ENCODE data around the gene PIP5K1C.

PIP5K1C gene

GRCh38 chr19:3612330-3612729 is 87.9 kb downstream of the PIP5K1C start:
- no peak for DNase-seq (ENCODE audit: low read depth in 2 of 2, low spot score in 1 of 2)

GRCh38 chr19:3611841-3612240 is 88.4 kb downstream of the PIP5K1C start:
- no peak for DNase-seq (ENCODE audit: low read depth in 2 of 2, low spot score in 1 of 2)

GRCh38 chr19:3610745-3611717 is 89.2 kb downstream of the PIP5K1C start:
- no peak for DNase-seq (ENCODE audit: low read depth in 2 of 2, low spot score in 1 of 2)

- DNase-seq (ENCODE audit: low read depth in 2 of 2, low spot score in 1 of 2) = no peak
Measured at GRCh38 chr19:3609779-3610719, 90.2 kb downstream of the PIP5K1C start.

GRCh38 chr19:3608750-3609322 is 91.4 kb downstream of the PIP5K1C start:
- DNase-seq (ENCODE audit: low read depth in 2 of 2, low spot score in 1 of 2) = no peak

GRCh38 chr19:3608079-3608641 is 92.1 kb downstream of the PIP5K1C start:
- no peak for DNase-seq (ENCODE audit: low read depth in 2 of 2, low spot score in 1 of 2)

- DNase-seq (ENCODE audit: low read depth in 2 of 2, low spot score in 1 of 2) = no peak
Measured at GRCh38 chr19:3607303-3608078, 92.8 kb downstream of the PIP5K1C start.

GRCh38 chr19:3606690-3607289 is 93.5 kb downstream of the PIP5K1C start, which contains the start of gene TBXA2R:
Gene TBXA2R, minus strand, starts transcription at chr19:3606875. Its CDS starts 6,241 bp downstream, at chr19:3600634.
- DNase-seq (ENCODE audit: low read depth in 2 of 2, low spot score in 1 of 2) = peak in 1 of 2 donors; percentile 21

GRCh38 chr19:3606174-3606689 is 94.0 kb downstream of the PIP5K1C start:
- DNase-seq (ENCODE audit: low read depth in 2 of 2, low spot score in 1 of 2) = no peak

- no peak for DNase-seq (ENCODE audit: low read depth in 2 of 2, low spot score in 1 of 2)
Measured at GRCh38 chr19:3605770-3606169, 94.5 kb downstream of the PIP5K1C start.

GRCh38 chr19:3605361-3605760 is 94.9 kb downstream of the PIP5K1C start:
- no peak for DNase-seq (ENCODE audit: low read depth in 2 of 2, low spot score in 1 of 2)

- DNase-seq (ENCODE audit: low read depth in 2 of 2, low spot score in 1 of 2) = no peak
Measured at GRCh38 chr19:3604987-3605343, 95.3 kb downstream of the PIP5K1C start.

- DNase-seq (ENCODE audit: low read depth in 2 of 2, low spot score in 1 of 2) = no peak
Measured at GRCh38 chr19:3604227-3604986, 95.9 kb downstream of the PIP5K1C start.

GRCh38 chr19:3603121-3603811 is 97.0 kb downstream of the PIP5K1C start:
- DNase-seq (ENCODE audit: low read depth in 2 of 2, low spot score in 1 of 2) = no peak

GRCh38 chr19:3601021-3601420 is 99.2 kb downstream of the PIP5K1C start:
- no peak for DNase-seq (ENCODE audit: low read depth in 2 of 2, low spot score in 1 of 2)

- DNase-seq (ENCODE audit: low read depth in 2 of 2, low spot score in 1 of 2) = no peak
Measured at GRCh38 chr19:3599776-3600187, 100.5 kb downstream of the PIP5K1C start.

GRCh38 chr19:3595521-3596061 is 104.7 kb downstream of the PIP5K1C start:
- no peak for DNase-seq (ENCODE audit: low read depth in 2 of 2, low spot score in 1 of 2)

- no peak for DNase-seq (ENCODE audit: low read depth in 2 of 2, low spot score in 1 of 2)
Measured at GRCh38 chr19:3593156-3593555, 107.1 kb downstream of the PIP5K1C start.
